Endothelial cell of umbilical vein (primary cell): Measurements from ENCODE around the gene PCDHB12.
"Not testable (repeated sequence)": the region's sequence is repeated elsewhere in the genome, so short reads cannot be mapped to it uniquely, and the experiment has no call there.

Experiments
- EZH2 ChIP-seq: IDR thresholded peaks from 2 replicates; pipeline ENCODE4 v1.6.1; 2012; ENCODE audit warnings: borderline replicate concordance, low read depth, mild to moderate bottlenecking, moderate library complexity, low read length, inconsistent platforms; ENCODE audit not compliant: severe bottlenecking
- MYC ChIP-seq: IDR thresholded peaks from one replicate; pipeline ENCODE4 v1.6.1; 2011; ENCODE audit warnings: mild to moderate bottlenecking, low read depth, low read length
- POLR2A ChIP-seq: IDR thresholded peaks from 2 replicates; pipeline ENCODE4 v1.6.1; 2012; ENCODE audit warnings: low read depth, mild to moderate bottlenecking, control low read depth, low read length
- POLR2AphosphoS5 ChIP-seq: IDR thresholded peaks from 2 replicates; pipeline ENCODE4 v1.6.1; 2012; ENCODE audit warnings: low read depth, mild to moderate bottlenecking, control low read depth, low read length, moderate library complexity; ENCODE audit not compliant: insufficient read depth
- TF ChIP-seq, protein P1 (sequence below), 2 donors: IDR thresholded peaks; 1 replicate in 1 of 2; 2 replicates in 1 of 2; pipeline ENCODE4 v1.5.1; 2011; ENCODE audit warnings: low read length in 2 of 2, mild to moderate bottlenecking in 2 of 2, moderate library complexity in 2 of 2, control low read depth in 1 of 2, inconsistent platforms in 1 of 2, low read depth in 1 of 2; ENCODE audit not compliant: insufficient read depth in 1 of 2; ENCODE audit errors: extremely low read depth in 1 of 2

DNA sequence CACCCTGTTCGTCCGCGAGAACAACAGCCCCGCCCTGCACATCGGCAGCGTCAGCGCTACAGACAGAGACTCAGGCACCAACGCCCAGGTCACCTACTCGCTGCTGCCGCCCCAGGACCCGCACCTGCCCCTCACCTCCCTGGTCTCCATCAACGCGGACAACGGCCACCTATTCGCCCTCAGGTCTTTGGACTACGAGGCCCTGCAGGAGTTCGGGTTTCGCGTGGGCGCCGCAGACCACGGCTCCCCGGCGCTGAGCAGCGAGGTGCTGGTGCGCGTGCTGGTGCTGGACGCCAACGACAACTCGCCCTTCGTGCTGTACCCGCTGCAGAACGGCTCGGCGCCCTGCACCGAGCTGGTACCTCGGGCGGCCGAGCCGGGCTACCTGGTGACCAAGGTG, 27.4 kb downstream of the PCDHB12 start:
- not testable (repeated sequence) for TF ChIP-seq MYC, EZH2, POLR2AphosphoS5, POLR2A
- TF ChIP-seq, protein P1, sequence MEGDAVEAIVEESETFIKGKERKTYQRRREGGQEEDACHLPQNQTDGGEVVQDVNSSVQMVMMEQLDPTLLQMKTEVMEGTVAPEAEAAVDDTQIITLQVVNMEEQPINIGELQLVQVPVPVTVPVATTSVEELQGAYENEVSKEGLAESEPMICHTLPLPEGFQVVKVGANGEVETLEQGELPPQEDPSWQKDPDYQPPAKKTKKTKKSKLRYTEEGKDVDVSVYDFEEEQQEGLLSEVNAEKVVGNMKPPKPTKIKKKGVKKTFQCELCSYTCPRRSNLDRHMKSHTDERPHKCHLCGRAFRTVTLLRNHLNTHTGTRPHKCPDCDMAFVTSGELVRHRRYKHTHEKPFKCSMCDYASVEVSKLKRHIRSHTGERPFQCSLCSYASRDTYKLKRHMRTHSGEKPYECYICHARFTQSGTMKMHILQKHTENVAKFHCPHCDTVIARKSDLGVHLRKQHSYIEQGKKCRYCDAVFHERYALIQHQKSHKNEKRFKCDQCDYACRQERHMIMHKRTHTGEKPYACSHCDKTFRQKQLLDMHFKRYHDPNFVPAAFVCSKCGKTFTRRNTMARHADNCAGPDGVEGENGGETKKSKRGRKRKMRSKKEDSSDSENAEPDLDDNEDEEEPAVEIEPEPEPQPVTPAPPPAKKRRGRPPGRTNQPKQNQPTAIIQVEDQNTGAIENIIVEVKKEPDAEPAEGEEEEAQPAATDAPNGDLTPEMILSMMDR (IDR thresholded peaks at IDR 0.05; ENCODE audit: extremely low read depth in 1 of 2, insufficient read depth in 1 of 2, low read depth in 1 of 2, low read length in 2 of 2) = not testable (repeated sequence)
